ENCODE data around the gene ATP5ME.

Gene ATP5ME
- long read RNA-seq, transcript ATP5ME-201 (4 exons, 365 nt): major isoform, 32 of 32 reads
- long read RNA-seq, partial matches to known transcripts: 0 of 32 reads
- long read RNA-seq, other reads (novel, unspliced or antisense): 0 of 32 reads

DNA sequence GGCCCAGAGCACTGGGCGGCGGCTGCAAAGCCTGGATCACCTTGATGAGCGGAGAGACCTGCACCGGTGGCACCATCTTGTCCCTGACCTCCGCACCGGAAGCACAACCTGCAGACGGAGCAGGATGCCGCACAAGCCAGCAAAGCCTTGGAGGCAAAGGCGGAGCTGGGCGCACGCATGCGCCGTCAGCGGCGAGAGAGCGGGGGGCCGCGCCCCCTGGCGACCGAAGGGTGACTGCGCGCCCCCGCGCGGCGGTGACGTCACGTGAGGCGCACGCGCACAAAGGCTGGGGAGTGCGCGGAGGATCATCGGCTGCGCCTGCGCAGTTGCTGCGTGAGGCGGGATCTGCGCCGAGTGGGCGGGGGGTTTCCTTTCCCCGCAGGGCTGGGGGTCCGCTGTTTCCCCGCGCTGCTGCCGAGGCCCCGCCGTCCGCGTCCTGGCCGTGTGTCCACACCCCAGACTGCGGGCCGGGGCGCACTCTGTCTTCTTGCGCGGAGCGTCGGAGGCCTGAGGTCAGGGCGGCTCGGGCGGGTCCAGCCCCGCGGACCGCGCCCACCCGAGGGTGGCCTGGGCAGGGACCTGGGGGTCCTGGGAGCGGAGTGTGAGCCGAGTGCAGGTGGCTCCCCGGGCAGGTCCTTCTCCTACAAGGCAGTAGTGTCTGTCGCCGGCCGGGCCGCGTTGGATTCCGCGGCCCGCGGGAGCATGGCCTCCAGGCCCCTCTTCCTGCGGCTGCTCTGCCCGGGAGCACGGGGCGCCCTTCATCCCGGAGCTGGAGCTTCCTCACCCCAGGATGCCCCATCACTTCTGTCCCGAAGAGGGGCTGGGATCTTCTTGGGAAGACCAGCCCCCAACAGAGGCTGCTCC, at the start of gene ATP5ME, which contains the start of gene MYL5:
ATP5ME (minus strand) TSS at position 105 of the 864 bp plus-strand sequence; CDS start at position 76, 29 bp downstream.
MYL5 (plus strand) TSS at position 371 of the 864 bp plus-strand sequence. CDS start 3,485 bp downstream, outside the sequence.
- H3K4me3 ChIP-seq (replicated peaks; ENCODE audit: insufficient read depth, low read length): peak within 1 kb of the TSS; percentile 82
- TF ChIP-seq, protein P1, sequence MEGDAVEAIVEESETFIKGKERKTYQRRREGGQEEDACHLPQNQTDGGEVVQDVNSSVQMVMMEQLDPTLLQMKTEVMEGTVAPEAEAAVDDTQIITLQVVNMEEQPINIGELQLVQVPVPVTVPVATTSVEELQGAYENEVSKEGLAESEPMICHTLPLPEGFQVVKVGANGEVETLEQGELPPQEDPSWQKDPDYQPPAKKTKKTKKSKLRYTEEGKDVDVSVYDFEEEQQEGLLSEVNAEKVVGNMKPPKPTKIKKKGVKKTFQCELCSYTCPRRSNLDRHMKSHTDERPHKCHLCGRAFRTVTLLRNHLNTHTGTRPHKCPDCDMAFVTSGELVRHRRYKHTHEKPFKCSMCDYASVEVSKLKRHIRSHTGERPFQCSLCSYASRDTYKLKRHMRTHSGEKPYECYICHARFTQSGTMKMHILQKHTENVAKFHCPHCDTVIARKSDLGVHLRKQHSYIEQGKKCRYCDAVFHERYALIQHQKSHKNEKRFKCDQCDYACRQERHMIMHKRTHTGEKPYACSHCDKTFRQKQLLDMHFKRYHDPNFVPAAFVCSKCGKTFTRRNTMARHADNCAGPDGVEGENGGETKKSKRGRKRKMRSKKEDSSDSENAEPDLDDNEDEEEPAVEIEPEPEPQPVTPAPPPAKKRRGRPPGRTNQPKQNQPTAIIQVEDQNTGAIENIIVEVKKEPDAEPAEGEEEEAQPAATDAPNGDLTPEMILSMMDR (IDR thresholded peaks at IDR 0.05; ENCODE audit: insufficient read depth, low read length): peak; percentile 99
- peak; percentile 92 for TF ChIP-seq POLR2AphosphoS5 (IDR thresholded peaks at IDR 0.05; ENCODE audit: low read depth)
- TF ChIP-seq, protein P2, sequence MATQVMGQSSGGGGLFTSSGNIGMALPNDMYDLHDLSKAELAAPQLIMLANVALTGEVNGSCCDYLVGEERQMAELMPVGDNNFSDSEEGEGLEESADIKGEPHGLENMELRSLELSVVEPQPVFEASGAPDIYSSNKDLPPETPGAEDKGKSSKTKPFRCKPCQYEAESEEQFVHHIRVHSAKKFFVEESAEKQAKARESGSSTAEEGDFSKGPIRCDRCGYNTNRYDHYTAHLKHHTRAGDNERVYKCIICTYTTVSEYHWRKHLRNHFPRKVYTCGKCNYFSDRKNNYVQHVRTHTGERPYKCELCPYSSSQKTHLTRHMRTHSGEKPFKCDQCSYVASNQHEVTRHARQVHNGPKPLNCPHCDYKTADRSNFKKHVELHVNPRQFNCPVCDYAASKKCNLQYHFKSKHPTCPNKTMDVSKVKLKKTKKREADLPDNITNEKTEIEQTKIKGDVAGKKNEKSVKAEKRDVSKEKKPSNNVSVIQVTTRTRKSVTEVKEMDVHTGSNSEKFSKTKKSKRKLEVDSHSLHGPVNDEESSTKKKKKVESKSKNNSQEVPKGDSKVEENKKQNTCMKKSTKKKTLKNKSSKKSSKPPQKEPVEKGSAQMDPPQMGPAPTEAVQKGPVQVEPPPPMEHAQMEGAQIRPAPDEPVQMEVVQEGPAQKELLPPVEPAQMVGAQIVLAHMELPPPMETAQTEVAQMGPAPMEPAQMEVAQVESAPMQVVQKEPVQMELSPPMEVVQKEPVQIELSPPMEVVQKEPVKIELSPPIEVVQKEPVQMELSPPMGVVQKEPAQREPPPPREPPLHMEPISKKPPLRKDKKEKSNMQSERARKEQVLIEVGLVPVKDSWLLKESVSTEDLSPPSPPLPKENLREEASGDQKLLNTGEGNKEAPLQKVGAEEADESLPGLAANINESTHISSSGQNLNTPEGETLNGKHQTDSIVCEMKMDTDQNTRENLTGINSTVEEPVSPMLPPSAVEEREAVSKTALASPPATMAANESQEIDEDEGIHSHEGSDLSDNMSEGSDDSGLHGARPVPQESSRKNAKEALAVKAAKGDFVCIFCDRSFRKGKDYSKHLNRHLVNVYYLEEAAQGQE (IDR thresholded peaks at IDR 0.05; ENCODE audit: insufficient replicate concordance, low read depth): no peak
- peak; percentile 86 for TF ChIP-seq GABPA (IDR thresholded peaks at IDR 0.05; ENCODE audit: low read depth)
- no peak for TF ChIP-seq SPI1 (IDR thresholded peaks at IDR 0.05; ENCODE audit: borderline replicate concordance, low read depth)
- DNase-seq (ENCODE audit: low read depth in 1 of 2, low spot score in 1 of 2): peak; percentile 93 to 97
- H3K27ac ChIP-seq (replicated peaks): peak within 1 kb of the TSS; percentile 94
- no peaks in the 10 kb centered on the region for H3K27me3 ChIP-seq (ENCODE audit: insufficient read depth, poor library complexity, severe bottlenecking)

- TF ChIP-seq GABPA (IDR thresholded peaks at IDR 0.05; ENCODE audit: low read depth) (no peak), SPI1 (IDR thresholded peaks at IDR 0.05; ENCODE audit: borderline replicate concordance, low read depth) (no peak), POLR2AphosphoS5 (IDR thresholded peaks at IDR 0.05; ENCODE audit: low read depth) (no peak)
- TF ChIP-seq, protein P1 (IDR thresholded peaks at IDR 0.05; ENCODE audit: insufficient read depth, low read length): no peak
- TF ChIP-seq, protein P2 (IDR thresholded peaks at IDR 0.05; ENCODE audit: insufficient replicate concordance, low read depth): no peak
- H3K4me3 ChIP-seq (replicated peaks; ENCODE audit: insufficient read depth, low read length): no peak overlapping the region
- H3K27ac ChIP-seq (replicated peaks): no peak overlapping the region
- H3K27me3 ChIP-seq (ENCODE audit: insufficient read depth, poor library complexity, severe bottlenecking): no peaks in the 10 kb centered on the region
- no peak for DNase-seq (ENCODE audit: low read depth in 1 of 2, low spot score in 1 of 2)
These were observed 48.8 kb upstream of the ATP5ME start for GRCh38 chr4:722851-723360.

DNA sequence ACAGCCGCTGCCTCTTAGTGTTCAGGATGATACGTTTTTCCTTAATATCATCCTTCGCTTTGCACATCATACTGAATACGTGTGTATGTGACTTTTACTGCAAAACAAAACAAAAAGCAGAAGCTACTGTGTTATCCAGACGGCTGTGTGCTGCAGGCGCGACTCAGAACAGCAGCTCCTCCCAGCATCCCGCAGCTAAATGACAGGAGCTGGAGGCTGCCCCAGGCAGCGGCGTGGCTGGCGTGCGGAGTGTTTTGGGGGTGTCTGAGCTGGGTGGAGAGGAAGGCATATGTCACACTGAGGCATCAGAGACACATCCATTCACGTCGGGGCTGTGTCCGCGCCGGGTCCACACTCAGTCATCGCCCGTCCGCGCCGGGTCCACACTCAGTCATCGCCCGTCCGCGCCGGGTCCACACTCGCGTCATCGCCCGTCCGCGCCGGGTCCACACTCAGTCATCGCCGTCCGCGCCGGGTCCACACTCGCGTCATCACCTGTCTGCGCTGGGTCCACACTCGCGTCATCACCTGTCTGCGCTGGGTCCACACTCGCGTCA, 48.2 kb upstream of the ATP5ME start:
- Histone ChIP-seq H3K27ac (replicated peaks) (no peak overlapping the region), H3K4me3 (replicated peaks; ENCODE audit: insufficient read depth, low read length) (no peak overlapping the region), H3K27me3 (ENCODE audit: insufficient read depth, poor library complexity, severe bottlenecking) (no peaks in the 10 kb centered on the region)
- DNase-seq (ENCODE audit: low read depth in 1 of 2, low spot score in 1 of 2): no peak
- TF ChIP-seq POLR2AphosphoS5 (IDR thresholded peaks at IDR 0.05; ENCODE audit: low read depth) (no peak), GABPA (IDR thresholded peaks at IDR 0.05; ENCODE audit: low read depth) (no peak)
